Measurements from ENCODE around the gene AKAP8.
"Not testable (repeated sequence)": the region's sequence is repeated elsewhere in the genome, so short reads cannot be mapped to it uniquely, and the experiment has no call there.

The AKAP8 gene

GRCh38 chr19:15379083-15379998 is at the start of gene AKAP8:
TSS of gene AKAP8 (minus strand) at chr19:15379787. CDS start at chr19:15379731, 56 bp downstream.
- DNase-seq, result peak; percentile 96

- DNase-seq, result no peak
Measured at GRCh38 chr19:15427991-15428471, 48.4 kb upstream of the AKAP8 start.

- DNase-seq, result no peak
Measured at GRCh38 chr19:15427350-15427700, 47.7 kb upstream of the AKAP8 start.

GRCh38 chr19:15426485-15427349 is 47.1 kb upstream of the AKAP8 start:
- DNase-seq, result no peak

- DNase-seq, result no peak
Measured at GRCh38 chr19:15425321-15425950, 45.8 kb upstream of the AKAP8 start.

GRCh38 chr19:15424692-15425272 is 45.2 kb upstream of the AKAP8 start:
- DNase-seq, result no peak

- DNase-seq, result no peak
Measured at GRCh38 chr19:15424121-15424520, 44.5 kb upstream of the AKAP8 start.

GRCh38 chr19:15423130-15423529 is 43.5 kb upstream of the AKAP8 start:
- no peak for DNase-seq

- DNase-seq, result no peak
Measured at GRCh38 chr19:15422296-15423075, 42.9 kb upstream of the AKAP8 start.

GRCh38 chr19:15421721-15422260 is 42.2 kb upstream of the AKAP8 start:
- DNase-seq, result no peak

GRCh38 chr19:15421136-15421695 is 41.6 kb upstream of the AKAP8 start:
- no peak for DNase-seq

GRCh38 chr19:15419413-15420025 is 39.9 kb upstream of the AKAP8 start:
- no peak for DNase-seq

GRCh38 chr19:15418579-15419412 is 39.2 kb upstream of the AKAP8 start, which contains the start of gene AKAP8L:
TSS of gene AKAP8L (minus strand) at chr19:15418988. CDS start at chr19:15418923, 65 bp downstream.
- DNase-seq, result peak; percentile 98

- no peak for DNase-seq
Measured at GRCh38 chr19:15418231-15418578, 38.6 kb upstream of the AKAP8 start.

GRCh38 chr19:15417699-15418098 is 38.1 kb upstream of the AKAP8 start:
- peak; percentile 7 for DNase-seq

GRCh38 chr19:15412832-15413231 is 33.2 kb upstream of the AKAP8 start:
- DNase-seq, result no peak

GRCh38 chr19:15411351-15411750 is 31.8 kb upstream of the AKAP8 start:
- not testable (repeated sequence) for DNase-seq

GRCh38 chr19:15404780-15405211 is 25.2 kb upstream of the AKAP8 start:
- DNase-seq, result no peak

GRCh38 chr19:15404097-15404779 is 24.7 kb upstream of the AKAP8 start:
- DNase-seq, result no peak
